Kidney tubule cell (primary cell): ENCODE measurements around the gene VSIG2.

Experiments used
- DNase-seq: peaks from one replicate; pipeline ENCODE4 v3.0.0-alpha.2; 2018; ENCODE audit warnings: low spot score

VSIG2 gene

DNA sequence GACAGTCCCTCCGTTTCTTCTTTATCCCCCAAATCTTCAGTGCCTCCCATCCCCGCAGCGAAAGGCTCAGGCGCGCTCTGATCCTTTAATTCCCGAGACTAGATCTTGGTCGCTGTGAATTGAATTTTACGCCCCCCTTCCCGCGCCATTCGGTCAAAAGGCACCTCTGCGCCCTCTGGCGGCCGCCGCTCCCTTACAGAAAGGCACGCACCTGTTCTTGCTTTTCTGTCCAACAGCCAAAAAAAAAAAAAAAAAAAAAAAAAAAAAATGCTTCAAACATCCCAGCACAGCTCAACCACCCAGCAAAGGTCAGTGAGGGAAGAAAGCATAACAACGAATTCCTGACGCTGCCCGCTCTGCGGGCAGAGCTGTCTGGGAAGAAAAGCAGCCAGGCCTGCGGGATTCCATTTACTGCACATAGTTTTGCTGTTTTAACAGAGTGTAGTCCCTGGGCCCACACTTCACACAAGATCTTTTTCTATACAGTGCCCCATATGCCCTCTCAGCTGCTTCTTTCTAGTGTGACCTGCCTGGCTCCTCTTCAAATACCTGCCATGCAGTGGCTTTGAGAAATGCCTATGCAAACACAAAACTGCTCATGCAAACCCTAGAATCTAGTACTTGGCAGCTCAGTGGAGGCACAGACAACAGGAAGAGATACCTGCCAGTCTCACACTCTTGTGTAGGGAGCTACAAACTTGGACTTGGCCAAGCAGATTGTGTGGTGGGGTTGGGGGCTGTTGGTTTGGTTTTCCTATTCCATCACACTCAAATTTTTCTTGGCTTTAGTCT lies 11.3 kb upstream of the VSIG2 start:
- DNase-seq, result peak; percentile 79

DNA sequence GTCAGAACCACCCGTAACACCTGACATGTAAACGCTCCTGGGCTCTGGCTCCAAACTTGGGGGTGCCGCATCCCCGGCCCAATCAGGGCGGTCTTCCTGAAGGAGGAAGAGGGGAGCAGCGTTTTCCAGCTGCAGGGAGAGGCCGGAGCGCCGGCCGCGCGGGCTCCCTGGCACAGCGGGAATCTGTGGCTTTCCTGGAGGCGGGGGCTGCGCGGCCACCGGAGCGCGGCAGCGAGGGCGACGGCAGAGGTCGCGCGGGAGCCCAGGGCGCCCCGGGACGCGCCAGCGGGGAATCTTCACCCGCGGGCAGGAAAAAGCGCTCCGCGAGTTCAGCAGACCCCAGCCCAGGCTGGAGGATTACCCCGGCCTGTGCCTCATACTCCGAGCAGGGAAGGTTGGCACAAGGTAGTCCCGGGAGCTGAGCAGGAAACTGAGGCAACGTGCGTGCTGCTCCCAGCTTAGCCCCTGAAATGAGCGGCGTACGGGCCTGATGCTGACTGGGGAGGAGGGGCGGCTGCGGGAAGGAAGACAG lies 10.6 kb upstream of the VSIG2 start:
- DNase-seq, result no peak

DNA sequence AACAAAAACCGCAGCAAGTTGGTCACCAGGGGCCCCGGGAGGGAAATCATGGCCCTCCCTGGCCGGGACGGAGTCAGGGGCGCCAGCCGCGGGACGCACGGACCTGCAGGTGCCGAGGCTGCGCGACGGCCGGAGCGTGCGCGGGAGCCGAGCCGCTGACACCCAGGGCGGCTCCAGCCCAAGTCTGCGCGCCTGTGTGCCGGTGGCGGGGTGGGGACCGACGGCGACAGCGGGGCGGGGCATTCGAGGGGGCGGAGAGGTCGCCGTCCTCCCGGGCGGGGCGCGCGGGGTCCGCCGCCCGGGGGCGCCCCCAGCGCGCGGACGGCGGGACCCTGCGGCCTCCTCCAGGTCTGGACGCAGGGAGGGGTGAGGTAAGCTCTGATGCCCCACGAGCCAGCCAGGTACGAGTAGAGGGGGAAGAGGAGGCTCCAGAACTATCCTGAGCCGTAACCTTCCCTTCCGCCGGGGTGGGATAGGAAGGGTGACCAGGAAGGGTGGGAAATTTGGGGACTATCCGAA lies 10.1 kb upstream of the VSIG2 start, which contains the start of gene ESAM:
Gene ESAM, minus strand, starts transcription at position 186 of the 519 bp plus-strand sequence. Its CDS starts 136 bp downstream, at position 50.
- DNase-seq, result peak; percentile 38

DNA sequence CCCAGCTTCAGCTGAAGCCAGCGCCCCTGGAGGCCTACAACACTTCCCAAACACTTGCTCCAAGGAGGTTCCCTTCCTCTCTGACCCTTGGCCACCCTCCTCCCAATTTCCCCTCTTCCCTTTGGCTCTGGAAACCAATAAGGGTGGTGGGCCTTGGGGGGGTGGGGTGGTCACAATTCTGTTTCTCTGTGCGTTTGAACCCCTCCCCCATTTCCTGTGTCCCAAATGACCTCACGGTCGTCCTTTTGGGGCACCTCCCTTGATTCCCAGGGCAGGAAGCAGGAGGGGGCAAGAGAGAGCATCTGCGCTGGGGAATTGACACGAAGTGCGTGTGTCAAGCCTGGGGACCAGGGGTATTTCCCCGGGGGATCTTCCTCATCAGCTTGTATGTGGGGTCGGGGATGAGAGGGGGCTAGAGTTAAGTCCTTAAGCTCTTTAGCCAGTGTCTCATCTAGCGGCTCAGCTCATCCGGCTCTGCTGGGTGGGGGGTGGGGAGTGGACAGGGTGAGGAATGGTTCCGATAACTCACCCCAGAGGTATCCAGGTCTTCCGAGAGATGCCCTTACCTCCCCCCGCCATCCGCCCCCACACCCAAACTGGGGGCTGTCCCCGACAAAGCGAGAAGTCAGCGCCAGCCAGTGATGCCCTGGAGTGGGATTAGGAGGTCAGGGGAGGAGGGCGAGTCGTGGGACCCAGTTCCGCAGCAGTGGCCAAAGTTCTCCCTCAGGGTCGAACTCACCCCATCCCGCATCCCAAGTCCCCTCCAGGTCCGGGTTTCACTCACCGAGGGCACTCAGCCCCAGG lies 9.4 kb upstream of the VSIG2 start:
- no peak for DNase-seq

DNA sequence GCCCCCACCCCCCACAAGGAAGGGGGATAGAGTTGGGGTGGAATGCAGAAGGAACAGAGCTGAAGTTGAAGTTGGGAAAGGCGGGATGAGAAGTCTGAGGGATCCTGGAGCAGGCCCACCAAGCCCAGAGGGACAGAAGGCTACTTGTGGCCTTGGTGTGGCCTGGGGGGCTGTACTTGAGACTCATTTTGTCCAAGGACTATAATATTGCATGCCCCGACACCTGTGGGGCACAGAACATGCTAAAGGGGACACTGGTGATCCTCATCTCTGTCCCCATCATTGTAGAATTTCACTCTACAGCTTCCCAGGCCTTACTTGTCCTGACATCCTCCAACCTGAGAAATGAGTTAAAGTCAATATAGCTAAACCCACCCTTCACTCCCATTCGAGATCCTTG lies 8.8 kb upstream of the VSIG2 start:
- no peak for DNase-seq

DNA sequence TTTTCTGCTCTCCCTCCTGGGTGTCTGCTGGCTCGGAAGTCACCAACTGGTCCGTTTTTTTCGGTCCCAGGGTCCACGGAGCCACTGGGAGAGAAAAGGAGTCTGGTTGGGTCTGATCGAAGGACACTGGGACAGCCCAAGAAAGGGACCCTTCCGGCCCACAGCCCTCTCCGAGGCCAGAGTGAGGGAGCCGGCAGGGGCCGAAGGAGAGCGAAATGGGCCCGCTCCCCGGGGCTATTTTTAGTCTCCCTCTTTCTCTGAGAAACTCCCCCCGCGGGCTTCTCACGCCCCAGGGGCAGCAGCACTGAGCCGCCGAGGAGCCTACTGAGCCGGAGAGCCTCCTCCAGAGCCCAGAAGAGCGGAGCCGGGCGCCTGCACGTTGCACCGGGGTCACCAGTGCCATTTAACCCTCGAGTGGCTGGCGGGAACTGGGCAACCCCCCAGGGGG lies 8.2 kb upstream of the VSIG2 start:
- no peak for DNase-seq

DNA sequence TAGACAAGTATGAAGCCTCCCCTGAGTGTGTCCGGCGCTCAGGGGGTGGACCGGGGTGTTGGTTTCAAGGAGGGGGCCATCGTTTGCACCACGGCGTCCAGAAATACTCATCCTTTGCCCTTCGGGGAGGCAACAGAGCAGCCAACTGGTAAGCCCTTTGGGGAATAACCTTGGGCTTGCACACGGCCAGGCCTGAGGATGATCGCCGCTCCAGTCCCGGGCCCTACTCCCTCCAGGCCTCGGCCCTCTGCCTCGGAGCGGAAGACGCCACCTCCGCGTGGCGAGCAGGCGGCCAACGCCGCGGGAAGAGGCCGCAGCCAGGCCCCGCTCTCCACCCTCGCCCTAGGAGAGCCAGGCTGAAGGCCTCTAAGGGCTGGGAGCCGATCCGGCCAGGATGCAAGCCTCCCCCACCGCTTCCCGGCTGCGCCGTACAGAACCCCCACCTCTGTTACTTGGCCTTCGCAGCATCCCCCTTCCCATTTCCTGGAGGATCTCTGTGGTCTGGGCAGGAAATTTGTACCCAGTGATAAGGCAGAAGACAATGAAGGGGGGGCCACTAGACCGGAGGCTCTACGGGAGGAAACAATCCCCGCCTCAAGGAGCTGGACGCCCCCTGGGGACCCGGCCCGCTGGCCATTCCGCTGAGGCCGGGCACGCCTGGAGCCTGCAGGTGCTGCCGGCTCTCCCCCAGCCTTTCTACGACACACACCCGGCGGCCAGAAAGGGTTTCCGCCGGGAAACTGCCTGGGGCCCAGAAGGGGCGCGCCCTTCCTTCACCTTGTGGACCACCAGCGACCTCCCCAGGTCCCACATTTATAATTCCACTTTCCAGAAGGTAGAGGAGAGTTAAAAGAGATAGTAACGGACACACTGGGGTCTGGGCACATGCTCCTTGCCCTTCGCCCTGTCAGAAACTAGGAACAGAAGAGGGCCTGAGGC lies 7.5 kb upstream of the VSIG2 start:
- DNase-seq, result peak; percentile 25

DNA sequence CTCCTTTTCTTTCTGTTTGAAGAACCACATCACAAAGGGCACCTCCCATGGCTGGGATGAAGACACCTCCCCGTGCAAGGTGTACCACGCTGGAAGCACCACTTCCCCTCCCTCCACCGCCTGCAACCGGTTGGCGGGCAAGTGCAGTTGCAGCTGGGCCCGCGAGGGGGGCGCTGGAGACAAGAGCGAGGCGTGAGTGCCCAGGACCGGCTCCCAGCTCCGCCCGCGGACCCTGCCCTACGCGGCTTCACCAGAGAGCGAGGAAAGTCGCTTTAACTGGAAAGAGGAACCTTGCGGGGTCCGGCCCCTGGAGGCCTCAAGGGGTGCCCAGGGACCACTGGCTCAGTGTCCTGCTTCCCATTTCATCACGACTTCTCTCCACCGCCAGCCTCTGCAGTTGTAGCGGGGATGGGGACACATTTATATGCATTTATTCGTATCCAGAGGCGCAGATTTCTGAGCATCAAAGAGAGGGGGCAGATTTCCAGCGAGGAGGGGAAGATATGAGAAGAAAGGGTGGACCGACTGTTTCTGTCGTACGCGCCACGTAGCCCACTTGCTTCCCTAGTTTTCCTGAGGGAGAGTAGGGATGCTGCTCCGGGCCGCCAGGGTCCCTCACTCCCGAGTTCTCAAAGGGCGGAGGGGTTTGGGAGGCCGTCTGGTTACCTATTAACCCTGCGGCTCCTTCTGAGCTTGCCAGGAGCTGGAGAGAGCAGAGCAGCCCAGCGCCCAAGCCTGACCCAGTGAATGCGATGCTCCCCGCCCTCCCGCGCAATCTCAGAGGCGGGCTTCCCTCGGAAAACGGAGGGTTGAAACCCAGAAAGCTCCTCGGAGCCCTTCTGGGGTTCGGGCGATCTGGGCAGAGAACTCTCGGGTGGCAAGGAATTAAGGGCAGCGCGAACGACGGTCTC lies 6.6 kb upstream of the VSIG2 start:
- peak; percentile 82 for DNase-seq

DNA sequence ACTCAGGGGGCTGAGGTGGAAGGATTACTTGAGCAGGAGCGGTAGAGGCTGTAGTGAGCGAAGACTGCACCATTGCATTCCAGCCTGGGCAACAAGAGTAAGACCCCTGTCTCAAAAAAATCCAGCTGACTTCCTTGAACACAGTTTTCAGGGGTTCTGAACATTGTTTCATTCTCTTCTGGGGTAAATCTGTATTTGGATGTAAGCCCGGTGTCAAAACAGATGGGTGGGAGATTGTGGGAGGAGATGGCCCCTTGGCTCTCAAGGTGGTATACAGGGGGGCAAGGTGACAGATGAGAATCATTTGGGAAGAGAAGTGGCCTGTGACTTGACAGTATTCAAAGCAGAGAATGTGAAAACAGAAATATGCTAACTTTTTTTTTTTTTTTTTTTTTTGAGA lies 5.3 kb upstream of the VSIG2 start:
- no peak for DNase-seq

DNA sequence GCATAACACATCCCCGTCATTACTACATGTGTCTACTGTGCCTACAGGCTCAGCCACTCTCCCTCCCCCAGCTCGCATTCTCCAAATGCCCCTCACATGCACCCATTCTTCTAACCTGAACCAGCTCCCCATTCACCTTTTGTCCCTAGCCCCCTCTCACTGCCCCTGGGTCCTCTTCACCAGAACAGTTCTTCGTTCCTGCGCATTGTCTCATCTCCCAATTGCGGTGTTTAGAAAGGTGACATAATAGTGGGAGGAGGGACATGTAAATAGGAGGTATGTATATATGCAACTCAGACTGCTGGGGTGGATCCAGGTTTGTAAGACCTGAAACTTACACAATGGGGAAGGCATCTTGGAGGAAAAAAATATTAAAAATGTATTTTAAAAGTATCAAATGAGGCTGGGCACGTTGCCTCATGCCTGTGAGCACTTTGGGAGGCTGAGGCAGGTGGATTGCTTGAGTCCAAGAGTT lies 4.7 kb upstream of the VSIG2 start:
- DNase-seq, result no peak

DNA sequence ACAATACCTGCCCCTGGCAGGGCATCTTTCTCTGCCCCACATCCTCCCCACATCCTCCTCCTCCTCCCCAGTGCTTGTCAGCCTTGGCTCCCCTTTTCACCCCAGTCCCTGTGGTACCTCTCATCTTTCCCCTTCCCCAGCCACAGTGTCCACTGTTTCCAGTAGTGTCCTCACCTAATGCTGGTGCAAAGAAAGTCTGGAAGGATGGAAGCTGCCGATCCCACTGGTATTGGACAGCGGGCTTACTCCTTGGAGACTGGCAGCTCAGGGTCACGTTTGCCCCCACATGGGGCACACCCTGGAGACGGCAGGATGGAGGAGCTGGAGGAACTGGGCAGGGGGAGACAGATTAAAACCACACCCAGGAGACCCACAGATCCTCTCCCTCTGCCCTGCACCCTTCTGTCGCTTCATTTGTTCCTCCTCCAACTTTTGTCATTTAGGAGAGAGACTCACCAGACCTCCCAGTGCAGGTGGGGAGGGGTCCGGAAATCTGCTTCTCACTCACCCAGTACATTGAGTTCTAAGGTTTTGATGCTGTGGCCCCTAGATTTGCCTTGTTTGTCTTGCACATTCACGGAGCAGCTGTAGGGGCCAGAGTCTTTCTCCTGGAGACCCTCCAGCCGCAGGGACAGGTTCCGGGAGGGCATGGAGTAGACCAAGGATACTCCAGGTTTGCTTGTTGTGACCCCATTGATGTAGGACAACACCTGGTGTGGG lies 4.1 kb upstream of the VSIG2 start:
- no peak for DNase-seq

DNA sequence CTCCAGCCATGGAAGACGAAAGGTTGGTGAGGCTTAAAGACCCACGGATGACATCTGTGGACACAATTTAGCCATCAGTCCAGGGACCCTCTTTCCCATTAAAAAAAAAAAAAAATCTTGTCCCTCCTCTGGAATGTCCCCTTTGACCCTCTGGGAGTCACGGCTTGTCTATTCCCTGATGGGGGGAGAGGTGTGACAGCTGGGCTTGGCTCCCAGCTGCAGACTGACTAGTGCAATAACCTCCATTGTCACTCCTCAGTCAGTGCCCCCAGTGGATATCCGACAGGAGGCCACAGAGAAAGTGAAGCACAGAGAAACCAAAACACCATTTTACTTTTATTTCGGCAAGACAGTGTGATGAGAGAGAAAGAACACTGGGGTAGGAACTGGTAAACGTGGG lies 2.7 kb upstream of the VSIG2 start:
- DNase-seq, result no peak

DNA sequence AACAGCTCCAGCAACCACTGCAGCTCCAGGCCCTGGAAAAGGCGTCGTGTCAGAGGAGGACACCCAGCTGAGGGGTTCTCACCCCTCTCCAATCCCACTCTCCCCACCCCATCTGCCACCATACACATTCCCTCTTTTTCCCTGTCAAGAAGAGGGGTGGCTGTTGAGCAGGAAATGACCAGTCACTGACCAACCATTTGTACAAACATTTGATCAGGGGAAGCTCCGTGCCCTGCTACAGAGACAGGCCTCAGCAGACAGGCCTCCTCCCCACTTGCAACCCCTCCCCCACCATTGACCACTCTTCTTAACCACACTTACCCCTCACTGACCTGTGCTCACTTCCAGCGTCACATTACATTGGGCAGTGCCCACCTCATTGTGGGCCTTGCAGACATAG lies 2.3 kb upstream of the VSIG2 start:
- DNase-seq, result no peak

DNA sequence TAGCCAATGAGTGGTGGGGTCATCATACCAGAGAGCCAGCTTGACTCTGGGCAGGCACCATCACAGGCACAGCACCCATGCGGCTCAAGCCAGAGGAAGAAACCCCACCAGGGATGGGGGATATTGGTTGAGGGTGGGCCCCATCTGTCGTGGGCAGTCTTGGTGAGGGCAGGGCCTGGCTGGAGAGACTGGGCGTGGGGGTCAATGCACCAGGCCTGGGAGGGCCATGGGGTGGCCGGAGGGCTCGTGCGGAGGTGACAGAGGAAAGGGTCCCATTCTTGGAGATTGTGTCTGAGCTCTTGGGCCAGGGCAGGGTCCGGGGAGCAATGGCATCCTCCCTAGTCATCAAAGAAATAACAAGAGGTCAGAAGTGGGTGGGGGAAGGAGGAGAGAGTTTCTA lies 1.6 kb upstream of the VSIG2 start:
- no peak for DNase-seq

DNA sequence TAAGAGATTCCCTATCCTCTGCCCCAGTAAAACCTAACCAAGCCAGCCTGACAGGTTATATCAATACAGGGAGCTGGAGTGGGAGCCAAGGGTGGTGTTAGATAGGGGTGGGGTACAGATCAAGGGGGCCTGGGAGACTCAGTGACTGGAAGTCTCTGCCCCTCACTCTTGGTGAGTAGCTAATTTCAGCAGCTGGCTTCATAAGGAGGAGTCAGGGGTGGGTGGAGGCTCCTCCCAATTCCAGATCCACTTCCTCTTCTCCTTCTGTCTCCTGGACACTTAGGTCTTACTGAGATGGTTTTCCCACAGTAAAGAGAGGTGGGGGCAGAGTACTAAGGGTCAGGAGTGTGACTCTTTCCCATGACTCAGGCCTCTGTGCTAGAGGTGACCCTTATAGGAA lies 1.1 kb upstream of the VSIG2 start:
- no peak for DNase-seq

DNA sequence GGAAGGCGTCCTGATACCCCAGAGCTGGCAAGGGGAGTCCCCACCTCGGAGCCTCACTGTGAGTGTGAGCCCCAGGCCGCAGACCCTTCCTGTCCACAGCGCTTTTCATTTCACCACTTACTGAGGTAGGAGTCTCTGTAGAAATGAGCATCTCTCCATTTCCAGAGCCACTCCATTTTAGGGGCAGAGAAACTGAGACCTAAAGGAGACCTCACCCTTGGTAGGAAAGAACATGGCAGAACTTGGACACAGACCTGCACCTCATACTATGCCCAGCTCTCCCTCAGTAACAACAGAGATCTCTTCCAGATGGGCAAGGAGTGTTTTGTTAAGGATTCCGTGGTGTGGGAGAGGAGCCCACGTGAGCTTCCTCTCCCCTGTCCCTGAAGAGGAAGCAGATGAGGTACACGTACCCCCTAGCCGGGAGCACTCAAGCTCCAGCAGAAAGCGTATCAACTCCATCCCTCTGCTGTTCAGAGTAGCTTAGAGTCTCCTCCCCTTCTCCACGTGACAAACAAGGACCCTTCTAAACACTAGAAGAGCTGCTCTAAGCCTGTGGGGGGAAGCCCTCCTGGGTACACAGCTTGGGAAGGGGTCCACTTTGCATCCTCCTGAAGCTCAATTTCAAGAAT lies 532 bp upstream of the VSIG2 start:
- no peak for DNase-seq

DNA sequence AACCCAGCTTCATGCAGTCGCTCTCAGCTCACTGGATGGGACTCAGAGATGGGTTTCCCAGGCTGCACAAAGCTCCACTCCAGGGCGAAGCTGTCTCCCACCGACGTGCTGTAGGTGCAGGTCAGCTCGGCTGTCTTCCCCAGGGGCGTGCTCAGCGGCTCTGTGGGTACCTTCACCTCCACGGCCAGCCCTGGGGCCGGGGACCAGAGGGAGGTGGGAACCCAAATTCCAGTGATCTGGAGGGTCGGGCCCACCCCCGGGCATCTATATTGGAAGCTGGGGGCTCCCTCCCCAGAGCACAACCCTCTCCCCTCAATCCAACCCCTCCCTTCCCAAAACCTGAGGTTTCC lies 689 bp downstream of the VSIG2 start:
- no peak for DNase-seq

DNA sequence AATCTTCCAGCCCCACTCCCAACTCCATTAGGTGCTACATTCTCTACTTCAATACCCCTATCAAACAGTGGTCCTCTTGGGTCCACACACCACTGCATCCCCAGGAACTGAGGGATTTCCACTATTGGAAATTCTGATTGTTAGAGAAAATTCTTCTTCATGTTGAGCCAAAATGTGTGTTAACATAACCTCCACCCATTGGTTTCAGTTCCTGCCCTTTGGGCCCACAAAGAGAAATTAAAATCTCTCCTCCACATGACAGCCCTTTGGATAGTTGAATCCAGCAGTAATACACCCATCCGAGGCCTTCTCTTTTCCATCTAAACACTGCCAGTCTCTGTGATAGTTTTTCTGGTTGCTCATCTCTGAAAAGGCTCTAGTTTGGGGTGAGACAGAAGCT lies 2.1 kb downstream of the VSIG2 start:
- no peak for DNase-seq
